GM21723 (cell line): Measurements from ENCODE around the gene ARSH.
"Not testable (repeated sequence)": the region's sequence is repeated elsewhere in the genome, so short reads cannot be mapped to it uniquely, and the experiment has no call there.

Experiments
- ATAC-seq: cut with Tn5 transposase; IDR thresholded peaks from one replicate; pipeline ENCODE4 v1.9.1; 2021; ENCODE audit warnings: mild to moderate bottlenecking, moderate library complexity; ENCODE audit not compliant: unreplicated experiment

The ARSH gene

DNA sequence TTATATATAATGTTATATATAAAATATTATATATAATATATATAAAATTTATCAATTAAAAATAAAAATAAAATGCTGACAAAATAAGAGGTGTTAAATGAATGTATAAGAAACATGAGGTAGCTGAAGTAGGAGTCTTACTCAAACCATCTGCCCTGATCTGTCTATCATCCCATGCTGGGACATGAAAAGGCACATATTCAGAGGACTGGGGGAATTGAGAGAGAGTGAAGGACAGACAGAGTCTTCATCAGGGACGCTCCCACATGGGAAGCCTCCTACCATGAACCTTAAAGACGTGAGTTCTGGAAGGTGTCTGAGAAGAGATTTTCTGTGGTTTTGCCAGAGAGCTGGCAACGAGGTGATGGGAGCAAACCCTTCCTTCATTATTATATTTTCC, 30.9 kb downstream of the ARSH start:
- ATAC-seq: no peak

DNA sequence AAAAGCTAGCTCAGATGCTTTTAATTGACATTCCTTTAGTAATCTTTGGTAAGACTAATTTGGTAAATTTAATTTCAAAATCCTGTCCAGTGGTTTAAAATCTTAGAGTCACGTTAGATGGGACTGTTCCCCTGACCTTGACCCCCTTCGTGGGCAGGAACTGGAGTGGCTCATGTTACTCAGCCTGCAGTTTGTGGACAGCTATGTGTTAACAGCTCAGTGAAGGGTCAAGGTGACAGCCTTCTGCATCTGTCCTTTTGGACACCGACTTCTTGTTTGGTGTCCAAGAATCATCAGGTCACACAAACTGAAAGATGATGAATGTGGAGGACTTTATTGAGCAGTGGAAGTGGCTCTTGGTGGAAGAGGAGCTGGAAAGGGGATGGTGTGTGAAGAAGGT, 37.9 kb downstream of the ARSH start:
- ATAC-seq: no peak

DNA sequence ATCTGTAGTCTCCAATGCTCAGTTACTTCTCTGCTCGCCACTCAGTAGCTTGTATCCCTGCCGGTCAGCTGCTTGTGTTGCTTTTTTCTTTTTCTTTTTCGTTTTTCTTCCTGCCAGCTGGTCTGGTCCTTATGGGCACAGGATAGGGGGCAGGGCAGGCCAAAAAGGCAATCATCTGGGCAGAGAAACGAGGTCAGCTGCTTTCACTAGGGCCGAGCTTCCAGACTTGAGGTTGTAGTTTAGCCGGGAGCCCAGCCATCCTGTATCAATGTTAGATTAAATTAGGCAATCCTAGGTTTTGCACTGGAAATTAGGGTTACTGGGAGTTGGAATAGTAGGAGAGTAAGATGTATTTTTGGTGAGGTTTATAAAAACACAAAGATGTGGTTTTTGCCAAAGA, 38.3 kb downstream of the ARSH start:
- ATAC-seq: no peak

DNA sequence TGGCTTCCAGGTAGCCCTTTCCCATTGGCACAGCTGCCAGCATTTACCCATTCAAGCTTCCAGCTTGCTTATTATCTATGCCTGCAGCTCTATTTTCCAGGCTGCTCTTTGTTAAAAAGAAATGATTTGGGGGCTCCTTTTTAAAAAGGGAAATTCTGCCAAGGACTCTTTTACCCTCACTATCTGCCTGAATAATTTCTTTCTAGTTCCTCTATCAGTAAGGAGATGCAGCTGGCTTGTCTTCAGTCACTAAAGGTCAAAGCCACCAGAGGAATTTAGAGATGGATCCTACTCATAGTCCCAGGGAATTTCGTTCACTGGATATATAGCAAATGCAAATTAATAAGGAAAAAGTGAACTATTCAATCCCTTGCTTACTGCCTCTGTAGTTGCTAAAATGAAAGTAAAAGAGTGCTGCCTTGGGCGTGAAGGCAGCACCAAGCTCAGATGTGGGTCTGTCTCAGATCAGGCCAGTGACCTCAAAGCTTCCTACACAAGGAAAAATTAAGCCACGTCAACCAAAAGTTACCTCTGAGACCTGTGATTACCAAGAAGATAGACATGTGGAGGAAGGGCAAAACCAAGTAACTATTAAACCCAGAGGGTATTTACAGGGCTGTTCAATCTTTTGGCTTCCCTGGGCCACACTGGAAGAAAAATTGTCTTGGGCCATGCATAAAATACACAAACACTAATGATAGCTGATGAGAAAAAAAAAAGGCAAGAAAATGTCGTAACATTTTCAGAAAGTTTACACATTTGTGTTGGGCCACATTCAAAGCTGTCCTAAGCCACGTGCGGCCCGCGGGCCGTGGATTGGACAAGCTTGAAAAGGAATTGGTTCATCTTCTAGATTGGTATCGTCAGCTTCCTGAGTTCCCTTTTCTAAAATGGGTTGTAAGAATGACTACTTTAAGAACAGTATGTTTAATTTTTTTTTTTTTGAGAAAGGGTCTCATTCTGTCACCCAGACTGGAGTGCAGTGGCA, 40.2 kb downstream of the ARSH start:
- no peak for ATAC-seq

DNA sequence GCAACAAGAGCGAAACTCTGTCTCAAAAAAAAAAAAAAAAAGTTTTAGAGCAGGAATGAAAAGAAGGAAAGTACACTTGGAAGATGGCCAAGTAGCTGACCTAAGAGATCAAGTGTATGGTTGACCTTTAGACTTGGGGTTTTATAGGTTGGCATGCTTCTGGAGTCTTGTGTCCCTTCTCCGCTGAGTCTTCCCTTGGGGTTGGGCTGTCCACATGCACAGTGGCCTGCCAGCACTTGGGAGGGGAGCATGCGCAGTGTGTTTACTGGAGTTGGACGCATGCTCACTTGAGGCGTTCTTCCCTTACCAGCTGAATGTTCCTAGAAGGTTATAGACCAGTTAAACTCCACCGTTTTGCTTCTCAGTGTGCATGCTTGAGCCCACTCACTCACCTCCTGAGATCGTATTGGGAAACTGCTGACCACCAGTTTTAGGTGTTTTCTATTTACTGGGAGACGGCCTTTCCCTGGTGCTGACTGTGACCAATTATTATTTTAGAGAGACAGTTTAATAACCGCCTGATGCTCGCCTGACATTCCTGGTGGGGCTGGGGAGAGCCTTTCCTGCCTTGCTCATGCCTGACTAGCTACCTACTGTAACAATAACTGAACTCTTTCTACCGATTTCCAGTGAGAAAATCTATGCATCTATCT, 44.3 kb downstream of the ARSH start:
- ATAC-seq: not testable (repeated sequence)

DNA sequence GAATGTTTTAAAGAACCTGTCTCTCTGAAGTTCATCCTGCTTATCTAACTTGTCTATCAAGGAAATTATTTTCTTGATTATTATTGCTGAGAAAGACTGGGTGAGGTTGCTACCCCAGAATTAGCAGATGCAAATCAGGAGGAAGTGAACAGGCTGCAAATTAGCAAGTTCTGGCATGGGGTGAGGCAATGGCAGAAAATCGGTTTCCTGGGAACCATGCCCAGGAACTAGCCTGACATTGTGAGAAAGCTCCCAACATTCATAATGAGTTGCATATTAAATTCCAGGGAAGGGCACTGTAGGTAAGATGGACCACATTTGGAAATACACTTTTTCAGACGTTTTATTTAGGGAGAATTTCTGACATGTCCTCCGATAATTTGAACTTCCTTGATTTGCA, 46.5 kb downstream of the ARSH start:
- ATAC-seq: no peak

DNA sequence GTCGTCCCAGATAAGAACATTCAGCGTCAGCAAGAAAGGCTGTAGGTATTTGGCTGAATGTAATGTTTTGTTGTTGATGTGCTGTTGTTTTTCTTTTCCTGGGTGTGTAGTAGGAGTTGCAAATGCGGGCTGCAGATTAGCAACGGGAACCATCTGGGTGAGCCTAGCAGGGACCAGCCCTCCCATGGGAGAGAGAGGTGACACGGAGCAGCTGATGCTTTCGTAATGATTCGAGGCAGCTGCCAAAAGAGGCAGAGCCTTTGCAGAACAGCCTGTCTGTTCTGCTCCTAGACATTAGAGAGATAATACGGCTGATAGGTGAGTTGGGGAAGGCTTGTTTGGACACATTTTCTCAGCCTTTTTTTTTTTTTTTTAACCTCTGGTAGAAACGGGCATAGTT, 60.2 kb downstream of the ARSH start:
- no peak for ATAC-seq

DNA sequence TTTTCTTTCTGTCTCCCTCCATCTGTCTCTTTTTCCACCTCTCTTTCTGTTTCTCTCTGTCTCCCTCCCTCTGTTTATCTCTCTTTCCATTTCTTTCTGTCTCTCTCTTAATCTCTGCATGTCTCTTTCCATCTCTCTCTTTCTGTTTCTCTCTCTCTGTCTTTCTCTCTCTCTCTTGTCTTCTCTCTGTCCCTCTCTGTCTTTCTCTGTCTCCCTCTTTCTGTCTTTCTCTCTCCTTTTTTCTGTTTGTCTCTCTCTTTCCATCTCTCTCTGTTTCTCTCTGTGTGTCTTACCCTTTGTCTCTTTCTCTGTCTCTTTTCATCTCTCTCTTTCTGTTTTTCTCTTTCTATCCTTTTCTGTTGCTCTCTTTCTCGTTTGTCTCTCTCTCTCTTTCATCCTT, 69.6 kb downstream of the ARSH start:
- ATAC-seq: no peak

DNA sequence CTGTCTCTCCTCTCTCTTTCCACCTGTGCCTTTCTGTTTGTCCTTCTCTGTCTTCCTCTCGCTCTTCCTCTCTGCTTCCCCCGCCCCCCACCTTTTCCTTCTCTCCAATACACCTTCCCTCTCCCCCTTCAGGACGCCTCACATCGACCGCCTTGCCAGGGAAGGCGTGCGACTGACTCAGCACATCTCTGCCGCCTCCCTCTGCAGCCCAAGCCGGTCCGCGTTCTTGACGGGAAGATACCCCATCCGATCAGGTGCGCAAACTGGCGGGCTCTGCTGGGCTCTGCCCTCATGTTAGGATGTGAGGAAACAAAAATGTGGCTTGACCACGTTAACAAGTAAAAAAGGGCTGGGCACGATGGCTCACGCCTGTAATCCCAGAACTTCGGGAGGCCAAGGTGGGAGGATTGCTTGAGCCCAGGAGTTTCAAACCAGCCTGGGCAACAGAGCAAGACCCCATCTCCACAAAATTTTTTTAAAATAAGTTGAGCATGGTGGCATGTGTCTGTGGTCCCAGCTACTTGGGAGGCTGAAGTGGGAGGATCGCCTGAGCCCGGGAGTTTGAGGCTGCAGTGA, 70.2 kb downstream of the ARSH start:
- ATAC-seq: no peak
